IMR-90 (cell line): ENCODE data around the gene UNC13C. TPM values are rescaled to one million over a fixed set of nuclear protein-coding genes. Genes with fewer than 3 reads are reported as not detected.
A peak's percentile ranks its signal among the peaks of the same experiment; 100 is the strongest.

ENCODE experiments used
- ATAC-seq: fragments of 200-7000 bp; cut with Tn5 transposase; 2 replicates; pipeline ENCODE4 v1.9.1; 2020; ENCODE audit warnings: low read depth, mild to moderate bottlenecking, moderate library complexity
- BruUV-seq: library from RNA; stranded (reverse); fragments of 400-500 nt; replicated peaks from 2 replicates; lab custom pipeline; 2021; lab: Mats Ljungman, UMichigan
- CTCF ChIA-PET: fragments of 300-600 bp; formaldehyde crosslinking; extraction: SDS; loops from one replicate; lab custom pipeline; 2021; ENCODE audit warnings: antibody characterized with exemption; lab: Yijun Ruan, JAX
- POLR2A ChIA-PET: fragments of 300-600 bp; sonication (Branson Sonifier 250); formaldehyde crosslinking; loops from one replicate; lab custom pipeline; 2022; ENCODE audit warnings: antibody characterized with exemption; ENCODE audit not compliant: unreplicated experiment; lab: Charles Lee
- DNase-seq: peaks from one replicate; pipeline ENCODE4 v3.0.0; 2013
- H2AFZ ChIP-seq: replicated peaks from 2 replicates; pipeline ENCODE3; 2013; ENCODE audit warnings: low read length, mild to moderate bottlenecking; ENCODE audit not compliant: poor library complexity
- H2AK5ac ChIP-seq: 2 replicates; pipeline ENCODE4 v1.6.1; 2013; ENCODE audit warnings: low read depth, low read length, inconsistent platforms
- H2AK9ac ChIP-seq: replicated peaks from 2 replicates; pipeline ENCODE3; 2013; ENCODE audit warnings: mild to moderate bottlenecking, low read depth, low read length, moderate library complexity; ENCODE audit not compliant: poor library complexity
- H2BK120ac ChIP-seq: 2 replicates; pipeline ENCODE4 v1.6.1; 2013; ENCODE audit warnings: low read depth, low read length, inconsistent platforms
- H2BK15ac ChIP-seq: 3 replicates; pipeline ENCODE4 v1.6.1; 2013; ENCODE audit warnings: low read depth, low read length, inconsistent platforms
- H2BK20ac ChIP-seq: 2 replicates; pipeline ENCODE4 v1.6.1; 2013; ENCODE audit warnings: low read depth, mild to moderate bottlenecking, inconsistent platforms, low read length, moderate library complexity
- H2BK5ac ChIP-seq: 2 replicates; pipeline ENCODE4 v1.6.1; 2013; ENCODE audit warnings: mild to moderate bottlenecking, low read depth, low read length, inconsistent platforms; ENCODE audit not compliant: poor library complexity, severe bottlenecking
- H3K14ac ChIP-seq: replicated peaks from 2 replicates; pipeline ENCODE4 v1.6.1; 2013; ENCODE audit warnings: low read depth, low read length, inconsistent platforms
- H3K18ac ChIP-seq: 2 replicates; pipeline ENCODE4 v1.6.1; 2013; ENCODE audit warnings: low read depth, low read length, control low read depth
- H3K23ac ChIP-seq: 2 replicates; pipeline ENCODE4 v1.6.1; 2013; ENCODE audit warnings: low read depth, low read length, inconsistent platforms
- H3K27ac ChIP-seq: 2 replicates; pipeline ENCODE4 v1.5.1; 2013; ENCODE audit warnings: mild to moderate bottlenecking, control low read depth, low read length; ENCODE audit not compliant: insufficient read depth
- H3K27me3 ChIP-seq: 2 replicates; pipeline ENCODE4 v1.6.1; 2013; ENCODE audit warnings: low read length; ENCODE audit not compliant: control insufficient read depth, insufficient read depth
- H3K36me3 ChIP-seq: 2 replicates; pipeline ENCODE4 v1.6.1; 2013; ENCODE audit warnings: low read length, mixed read lengths; ENCODE audit not compliant: control insufficient read depth, insufficient read depth
- H3K4ac ChIP-seq: 2 replicates; pipeline ENCODE4 v1.6.1; 2013; ENCODE audit warnings: low read depth, low read length, inconsistent platforms
- H3K4me1 ChIP-seq: 2 replicates; pipeline ENCODE4 v1.6.1; 2013; ENCODE audit warnings: low read length, mixed read lengths; ENCODE audit not compliant: control insufficient read depth, insufficient read depth
- H3K4me2 ChIP-seq: 2 replicates; pipeline ENCODE4 v1.6.1; 2013; ENCODE audit warnings: low read depth, mild to moderate bottlenecking, control low read depth, low read length, moderate library complexity
- H3K4me3 ChIP-seq: 2 replicates; pipeline ENCODE4 v1.5.1; 2013; ENCODE audit warnings: low read depth, mild to moderate bottlenecking, control low read depth, low read length, moderate library complexity; ENCODE audit not compliant: insufficient read depth
- H3K56ac ChIP-seq: 2 replicates; pipeline ENCODE4 v1.6.1; 2013; ENCODE audit warnings: low read length, inconsistent platforms; ENCODE audit not compliant: insufficient read depth; ENCODE audit errors: extremely low read depth
- H3K79me1 ChIP-seq, 2 experiments: 2 replicates each; pipeline ENCODE4 v1.6.1; 2013; ENCODE audit warnings: low read length in 2 of 2, inconsistent platforms in 1 of 2, low read depth in 1 of 2
- H3K9ac ChIP-seq: 2 replicates; pipeline ENCODE4 v1.6.1; 2013; ENCODE audit warnings: low read depth, low read length, control low read depth
- H3K9me1 ChIP-seq: 2 replicates; pipeline ENCODE4 v1.6.1; 2013; ENCODE audit warnings: low read length, inconsistent platforms; ENCODE audit not compliant: insufficient read depth
- H3K9me3 ChIP-seq: 2 replicates; pipeline ENCODE4 v1.6.1; 2013; ENCODE audit warnings: low read length; ENCODE audit not compliant: control insufficient read depth, insufficient read depth
- H4K20me1 ChIP-seq: 2 replicates; pipeline ENCODE4 v1.6.1; 2013; ENCODE audit warnings: low read length, inconsistent platforms; ENCODE audit not compliant: insufficient read depth
- H4K5ac ChIP-seq: 2 replicates; pipeline ENCODE4 v1.6.1; 2013; ENCODE audit warnings: mild to moderate bottlenecking, low read depth, low read length, control low read depth
- H4K8ac ChIP-seq, 2 experiments: 2 replicates each; pipeline ENCODE4 v1.6.1; 2013; ENCODE audit warnings: low read depth in 2 of 2, low read length in 2 of 2, control low read depth in 1 of 2, inconsistent platforms in 1 of 2
- H4K91ac ChIP-seq: 2 replicates; pipeline ENCODE4 v1.6.1; 2013; ENCODE audit warnings: low read depth, low read length, inconsistent platforms; ENCODE audit not compliant: insufficient read depth
- POLR2A ChIP-seq: IDR thresholded peaks from 2 replicates; pipeline ENCODE4 v1.6.1; 2012; ENCODE audit warnings: mild to moderate bottlenecking, low read depth, low read length
- RFX5 ChIP-seq: IDR thresholded peaks from 2 replicates; pipeline ENCODE4 v1.8.0; 2012; ENCODE audit warnings: low read depth, mild to moderate bottlenecking, low read length, moderate library complexity
- WGBS, 2 experiments: methylation state at CpG; one replicate each; pipeline versions ENCODE4 v1.1.5 to v1.1.7; 2013; ENCODE audit warnings: missing lambda C conversion rate in 2 of 2; ENCODE audit not compliant: insufficient read length in 1 of 2; ENCODE audit errors: extremely low coverage in 2 of 2; 5-methylcytosine and 5-hydroxymethylcytosine counted together
- dilution Hi-C: fragments of 300-500 bp; cut with HindIII; formaldehyde crosslinking; loops from one replicate; pipeline ENCODE4 v1.14.3; 2018; ENCODE audit warnings: low sequenced_read_pairs; ENCODE audit not compliant: unreplicated experiment
- in situ Hi-C: fragments of 300-500 bp; cut with MboI; formaldehyde crosslinking; loops from 3 replicates; pipeline ENCODE4 v1.14.3; 2019; ENCODE audit warnings: low sequenced_read_pairs, inconsistent platforms, mixed read lengths
- intact Hi-C: fragments of 100-400 bp; cut with micrococcal nuclease; formaldehyde crosslinking; loops from 2 replicates; pipeline ENCODE4 v1.10.0; 2022
- polyA plus RNA-seq, 3 experiments: library from polyadenylated mRNA; depleted of rRNA; stranded (reverse); fragments of >200 nt; gene quantifications; 2 replicates each; pipeline ENCODE4 v1.2.3, GENCODE V29; 2012; ENCODE audit warnings: low replicate concordance in 1 of 3
- total RNA-seq: library from RNA; depleted of rRNA; stranded (reverse); fragments of >200 nt; gene quantifications from 2 replicates; pipeline ENCODE4 v1.2.3, GENCODE V29; 2012

Gene UNC13C
- total and polyA plus RNA-seq, 2 of the 4 experiments (the other 2 are of a cell fraction) = not detected

DNA sequence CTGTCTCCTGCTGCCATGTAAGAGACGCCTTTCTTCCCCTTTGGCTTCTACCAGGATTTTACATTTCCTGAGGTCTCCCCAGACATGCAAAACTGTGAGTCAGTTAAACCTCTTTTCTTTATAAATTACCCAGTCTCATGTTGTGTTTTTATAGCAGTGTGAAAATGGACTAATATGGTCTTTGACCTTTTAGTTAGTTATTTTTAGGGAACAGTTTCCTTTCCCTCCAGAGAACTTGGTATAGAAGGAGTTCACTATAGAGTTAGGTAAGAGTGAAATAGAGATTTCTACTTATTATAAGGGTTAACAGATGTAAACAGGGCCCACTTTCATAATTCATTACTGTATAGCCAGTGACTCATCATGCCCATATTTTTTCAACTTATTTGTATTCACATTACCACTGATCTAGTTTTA lies 170.9 kb downstream of the UNC13C start:
- no peak overlapping the region for H3K4ac ChIP-seq
- intact Hi-C loops (no loop called here), in situ Hi-C loops (no loop called here), dilution Hi-C loops (no loop called here)
- H3K4me2 ChIP-seq = no peak overlapping the region
- H2AFZ ChIP-seq = no peak overlapping the region
- H3K4me1 ChIP-seq = no peaks in the 10 kb centered on the region
- no peak overlapping the region for H3K27ac ChIP-seq
- no peak overlapping the region for H3K4me3 ChIP-seq
- no peaks in the 10 kb centered on the region for H3K9me1 ChIP-seq
- H3K36me3 ChIP-seq = no peaks in the 10 kb centered on the region
- H2BK15ac ChIP-seq = no peak overlapping the region
- ChIA-PET CTCF (no interaction called here), POLR2A (no interaction called here)
- H3K27me3 ChIP-seq = no peaks in the 10 kb centered on the region
- no peak overlapping the region for H2BK20ac ChIP-seq
- no peak overlapping the region for H4K8ac ChIP-seq
- H3K79me1 ChIP-seq = no peaks in the 10 kb centered on the region
- no peak overlapping the region for H3K56ac ChIP-seq
- no CpG with 5 or more reads among the region's 1 CpG for WGBS, 2 experiments
- BruUV-seq = no TSS peak
- H4K20me1 ChIP-seq = no peaks in the 10 kb centered on the region
- DNase-seq (peak; percentile 17), ATAC-seq (no peak; the same call in 1 of the 2 replicates)
- no peak overlapping the region for H2AK9ac ChIP-seq
- no peak overlapping the region for H4K5ac ChIP-seq
- no peak overlapping the region for H3K14ac ChIP-seq
- H4K91ac ChIP-seq = no peak overlapping the region
- no peaks in the 10 kb centered on the region; the same call in none of the 2 replicates for H3K9me3 ChIP-seq
- no peak overlapping the region for H3K23ac ChIP-seq
- no peak overlapping the region for H2BK5ac ChIP-seq
- no peak overlapping the region for H2AK5ac ChIP-seq
- H2BK120ac ChIP-seq = no peak overlapping the region
- TF ChIP-seq POLR2A = no peak
- no peak for TF ChIP-seq RFX5
- H3K18ac ChIP-seq = no peak overlapping the region
- H3K9ac ChIP-seq = no peak overlapping the region
